Measurements from ENCODE around the gene PTPRD.

DNA sequence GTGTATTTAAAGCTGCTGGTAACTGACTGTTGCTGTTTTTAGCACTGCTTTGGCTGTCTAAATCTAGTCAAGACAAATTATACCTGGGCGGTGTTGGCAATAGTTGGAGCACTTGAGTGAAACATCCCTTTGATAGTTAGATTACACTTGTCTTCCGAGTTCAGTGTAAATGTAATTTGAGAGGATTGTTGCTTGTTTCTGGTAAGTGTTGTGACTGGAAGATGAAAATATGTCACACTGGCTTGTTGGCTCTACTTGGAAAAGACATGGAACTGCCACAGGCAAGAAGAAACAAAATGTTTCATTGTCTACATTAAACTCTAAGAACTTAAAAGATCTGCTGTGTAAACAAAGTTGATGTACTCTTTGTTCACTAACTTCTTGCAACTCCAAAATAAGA is 49.2 kb upstream of the PTPRD start:
- TF ChIP-seq, protein P1, sequence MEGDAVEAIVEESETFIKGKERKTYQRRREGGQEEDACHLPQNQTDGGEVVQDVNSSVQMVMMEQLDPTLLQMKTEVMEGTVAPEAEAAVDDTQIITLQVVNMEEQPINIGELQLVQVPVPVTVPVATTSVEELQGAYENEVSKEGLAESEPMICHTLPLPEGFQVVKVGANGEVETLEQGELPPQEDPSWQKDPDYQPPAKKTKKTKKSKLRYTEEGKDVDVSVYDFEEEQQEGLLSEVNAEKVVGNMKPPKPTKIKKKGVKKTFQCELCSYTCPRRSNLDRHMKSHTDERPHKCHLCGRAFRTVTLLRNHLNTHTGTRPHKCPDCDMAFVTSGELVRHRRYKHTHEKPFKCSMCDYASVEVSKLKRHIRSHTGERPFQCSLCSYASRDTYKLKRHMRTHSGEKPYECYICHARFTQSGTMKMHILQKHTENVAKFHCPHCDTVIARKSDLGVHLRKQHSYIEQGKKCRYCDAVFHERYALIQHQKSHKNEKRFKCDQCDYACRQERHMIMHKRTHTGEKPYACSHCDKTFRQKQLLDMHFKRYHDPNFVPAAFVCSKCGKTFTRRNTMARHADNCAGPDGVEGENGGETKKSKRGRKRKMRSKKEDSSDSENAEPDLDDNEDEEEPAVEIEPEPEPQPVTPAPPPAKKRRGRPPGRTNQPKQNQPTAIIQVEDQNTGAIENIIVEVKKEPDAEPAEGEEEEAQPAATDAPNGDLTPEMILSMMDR (tag by site-specific recombination; IDR thresholded peaks at IDR 0.05), result no peak
- TF ChIP-seq YY2 (tag by site-specific recombination; IDR thresholded peaks at IDR 0.05), result no peak
- TF ChIP-seq ZNF530 (tag by site-specific recombination; IDR thresholded peaks at IDR 0.05; ENCODE audit: low read depth), result no peak
- no peak for TF ChIP-seq SCRT1 (tag by site-specific recombination; IDR thresholded peaks at IDR 0.05; ENCODE audit: borderline replicate concordance)
- TF ChIP-seq, protein P2, sequence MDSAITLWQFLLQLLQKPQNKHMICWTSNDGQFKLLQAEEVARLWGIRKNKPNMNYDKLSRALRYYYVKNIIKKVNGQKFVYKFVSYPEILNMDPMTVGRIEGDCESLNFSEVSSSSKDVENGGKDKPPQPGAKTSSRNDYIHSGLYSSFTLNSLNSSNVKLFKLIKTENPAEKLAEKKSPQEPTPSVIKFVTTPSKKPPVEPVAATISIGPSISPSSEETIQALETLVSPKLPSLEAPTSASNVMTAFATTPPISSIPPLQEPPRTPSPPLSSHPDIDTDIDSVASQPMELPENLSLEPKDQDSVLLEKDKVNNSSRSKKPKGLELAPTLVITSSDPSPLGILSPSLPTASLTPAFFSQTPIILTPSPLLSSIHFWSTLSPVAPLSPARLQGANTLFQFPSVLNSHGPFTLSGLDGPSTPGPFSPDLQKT (IDR thresholded peaks at IDR 0.05; ENCODE audit: borderline replicate concordance, low read depth, low read length), result no peak
- TF ChIP-seq ZFP37 (tag by site-specific recombination; IDR thresholded peaks at IDR 0.05), result no peak
- TF ChIP-seq YY1 (tag by site-specific recombination; IDR thresholded peaks at IDR 0.05), result no peak
- no peak for TF ChIP-seq BCL11A (tag by site-specific recombination; IDR thresholded peaks at IDR 0.05; ENCODE audit: low read depth)
- TF ChIP-seq HOXA7 (CRISPR knock-in tag; IDR thresholded peaks at IDR 0.05; ENCODE audit: borderline replicate concordance), result no peak
